Stimulated activated CD4-positive, alpha-beta T cell treated with anti-CD3 and anti-CD28 coated beads, Interleukin-2, amount 100 ng/mL, for 24 hours (primary cell): ENCODE results near the gene HYAL1.

Experiments used
- DNase-seq, 2 donors: peaks; one replicate each; pipeline ENCODE4 v3.0.0-alpha.2; 2020

HYAL1 gene

GRCh38 chr3:50303013-50303815, at the start of gene HYAL1:
TSS of gene HYAL1 (minus strand) at chr3:50303574. CDS start at chr3:50302956, 618 bp downstream.
- DNase-seq, result no peak

DNA sequence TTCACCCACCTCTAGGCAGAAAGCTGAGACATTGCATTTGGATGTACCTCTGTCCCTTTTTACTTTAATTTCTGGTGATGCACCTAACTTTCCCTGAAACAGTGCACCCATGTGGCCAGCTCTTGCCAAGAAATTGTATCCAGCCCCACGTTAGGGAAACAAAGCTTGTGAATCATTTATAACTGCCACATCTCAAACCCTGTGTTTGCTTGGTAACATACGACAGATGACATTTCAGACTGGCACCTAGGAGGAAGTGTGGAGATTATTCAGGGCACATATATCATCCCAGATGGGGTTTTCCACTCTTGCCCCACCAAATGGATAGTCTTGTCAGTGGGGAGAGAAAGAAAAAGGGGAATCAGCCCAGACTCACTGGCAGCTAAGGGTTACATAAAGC, 49.4 kb upstream of the HYAL1 start:
- DNase-seq, result no peak

GRCh38 chr3:50351323-50351697, 47.9 kb upstream of the HYAL1 start:
- DNase-seq, result no peak

DNA sequence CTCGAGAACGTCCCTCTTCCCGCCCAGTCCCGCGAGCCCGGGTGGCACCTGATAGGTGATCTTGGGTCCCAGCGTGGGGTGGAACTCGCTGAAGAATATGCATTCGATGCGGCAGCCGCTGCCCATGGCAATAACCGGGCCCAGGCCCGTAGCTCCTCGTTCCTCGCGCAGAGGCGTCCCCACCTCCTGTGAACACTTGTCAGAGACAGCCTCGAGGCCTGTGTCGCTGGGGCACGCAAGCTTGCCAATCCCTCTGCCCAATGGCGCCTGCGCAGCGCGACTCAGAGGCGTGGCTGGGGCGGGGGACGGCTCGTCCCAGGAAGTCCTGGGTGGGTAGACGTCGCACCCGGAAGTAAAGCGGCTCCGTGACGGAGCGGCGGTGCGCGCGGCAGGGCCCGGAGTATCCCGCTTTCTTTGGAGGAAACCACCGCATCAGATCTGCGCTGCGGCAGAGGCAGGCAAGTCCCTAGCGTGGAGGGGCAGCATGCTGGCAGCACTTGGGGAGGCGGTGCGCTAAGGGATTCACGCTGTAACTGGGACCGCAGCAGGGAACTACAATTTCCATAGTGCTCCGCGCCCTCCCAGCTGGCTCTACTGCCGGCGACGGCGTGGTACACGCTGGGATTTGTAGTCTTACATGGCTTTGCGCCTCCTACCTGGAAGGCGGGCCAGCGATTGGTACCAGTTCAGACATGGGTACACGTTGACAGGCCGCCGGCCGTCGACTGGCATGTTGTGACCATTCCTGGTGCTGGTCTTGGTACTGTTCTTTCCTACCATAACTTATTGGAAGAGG, 47.4 kb upstream of the HYAL1 start, which contains the start of the genes CYB561D2 and NPRL2:
Gene CYB561D2 (plus strand): TSS at position 336 of the 796 bp plus-strand sequence. CDS start 572 bp downstream, outside the sequence.
Gene NPRL2 (minus strand): TSS at position 249 of the 796 bp plus-strand sequence. CDS start 123 bp downstream, at position 126.
- DNase-seq, result peak; percentile 99

GRCh38 chr3:50350213-50350526, 46.8 kb upstream of the HYAL1 start:
- no peak for DNase-seq

GRCh38 chr3:50347187-50347813, 43.9 kb upstream of the HYAL1 start:
- DNase-seq, result peak; percentile 76 to 77

DNA sequence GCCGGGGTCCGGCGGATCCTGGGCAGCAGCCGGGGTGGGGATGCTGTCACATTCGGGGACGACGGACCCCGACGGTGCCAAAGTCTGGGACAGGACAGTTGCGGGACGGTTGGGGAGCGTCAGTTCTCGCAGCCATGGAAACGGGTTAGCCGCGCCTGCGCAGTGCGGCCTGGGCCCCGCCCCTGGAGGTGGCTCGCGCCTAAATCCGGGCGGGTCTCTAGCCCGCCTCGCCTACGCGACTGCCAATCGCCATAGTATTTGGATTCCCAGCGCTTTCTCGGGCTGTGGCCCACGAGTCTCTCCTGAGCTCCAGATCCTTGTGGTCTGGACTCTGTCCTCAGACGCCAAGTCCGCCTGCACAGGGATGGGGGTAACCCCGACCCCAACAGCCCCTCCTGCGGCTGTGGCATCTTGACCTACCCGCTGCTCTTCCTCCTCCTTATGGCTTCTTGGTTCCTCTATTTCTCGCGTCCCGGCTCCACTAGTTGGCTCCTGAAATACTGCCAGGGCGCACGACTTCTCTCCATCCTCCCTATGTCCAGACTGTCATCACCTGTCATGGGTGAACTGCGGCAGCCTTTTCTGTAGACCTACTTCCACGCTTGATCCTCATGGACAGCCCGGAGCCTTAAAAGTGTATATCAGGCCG, 42.3 kb upstream of the HYAL1 start, which contains the start of gene ZMYND10:
Gene ZMYND10 (minus strand): TSS at position 147 of the 649 bp plus-strand sequence. CDS start 153 bp downstream, outside the sequence.
- DNase-seq, result peak; percentile 76 to 87

DNA sequence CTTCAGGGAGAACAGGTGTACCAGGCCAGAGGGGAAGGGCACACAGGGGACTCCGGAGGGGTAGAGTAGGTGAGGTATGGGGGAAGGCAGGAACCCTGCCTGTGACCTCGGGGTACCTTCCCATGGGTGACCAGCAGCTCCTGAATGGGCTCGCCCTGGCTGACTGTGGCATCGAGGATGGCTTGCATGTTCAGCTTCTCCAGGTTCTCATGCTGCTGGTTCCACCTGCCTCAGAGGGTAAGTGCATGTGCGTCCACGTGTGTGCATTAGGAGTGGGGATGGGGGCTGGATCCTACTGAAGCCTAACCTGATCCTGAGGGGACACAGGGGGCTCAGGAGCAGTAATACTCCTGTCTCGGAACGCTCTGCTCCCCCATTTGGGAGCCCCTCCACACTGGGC, 41.6 kb upstream of the HYAL1 start:
- DNase-seq, result no peak

GRCh38 chr3:50342813-50343633, 39.6 kb upstream of the HYAL1 start:
- no peak for DNase-seq

DNA sequence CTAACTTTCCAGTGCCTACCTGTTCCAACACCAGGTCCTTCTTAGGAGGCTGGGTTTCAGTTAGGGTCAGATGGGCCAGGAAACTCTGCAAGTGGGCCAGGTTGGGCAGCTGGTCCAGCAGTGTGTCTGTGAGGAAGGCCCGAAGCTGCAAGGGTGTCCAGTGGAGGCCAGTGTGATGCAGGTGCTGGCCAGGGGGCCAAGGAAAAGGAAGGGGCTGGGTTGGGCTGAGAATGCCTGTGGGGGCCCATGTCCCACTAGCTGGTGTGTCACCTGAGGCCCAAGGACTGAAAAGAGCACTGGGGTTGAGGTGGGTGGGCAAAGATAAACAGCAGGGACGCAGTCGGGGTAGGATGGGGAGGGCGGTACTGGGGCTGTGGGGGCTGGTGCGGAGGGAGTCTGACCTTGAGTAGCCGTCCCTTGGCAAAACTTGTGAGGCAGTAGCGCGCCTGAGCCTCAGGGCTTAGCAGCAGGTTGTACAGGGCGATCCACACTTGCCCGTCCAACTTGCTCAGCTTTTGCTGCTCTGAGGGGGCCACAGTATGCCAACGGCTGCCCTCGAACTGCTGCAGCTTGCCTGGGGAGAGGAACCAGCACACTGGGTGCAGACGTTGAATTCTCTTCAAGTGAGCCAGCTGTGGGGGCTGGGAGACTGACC, 38.7 kb upstream of the HYAL1 start:
- no peak for DNase-seq

DNA sequence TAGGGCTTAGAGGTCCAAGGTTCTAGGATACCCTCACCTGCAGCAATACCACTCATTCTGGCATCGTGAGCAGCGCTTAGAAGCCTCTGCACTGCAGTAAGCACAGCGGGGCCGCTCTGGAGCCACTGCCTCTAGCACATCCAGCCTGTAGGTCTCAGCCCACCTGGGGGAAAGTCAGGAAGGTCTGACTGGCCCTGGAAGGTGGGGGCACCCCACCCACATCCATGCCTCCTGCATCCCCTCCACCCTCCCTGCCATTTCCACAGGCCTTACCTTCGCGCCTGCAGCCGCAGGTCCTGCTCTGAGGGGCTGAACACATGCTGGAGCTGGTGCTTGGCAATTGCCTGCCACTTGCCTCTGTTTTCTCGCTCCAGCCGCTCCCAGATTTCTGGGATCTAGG, 38.2 kb upstream of the HYAL1 start:
- no peak for DNase-seq

DNA sequence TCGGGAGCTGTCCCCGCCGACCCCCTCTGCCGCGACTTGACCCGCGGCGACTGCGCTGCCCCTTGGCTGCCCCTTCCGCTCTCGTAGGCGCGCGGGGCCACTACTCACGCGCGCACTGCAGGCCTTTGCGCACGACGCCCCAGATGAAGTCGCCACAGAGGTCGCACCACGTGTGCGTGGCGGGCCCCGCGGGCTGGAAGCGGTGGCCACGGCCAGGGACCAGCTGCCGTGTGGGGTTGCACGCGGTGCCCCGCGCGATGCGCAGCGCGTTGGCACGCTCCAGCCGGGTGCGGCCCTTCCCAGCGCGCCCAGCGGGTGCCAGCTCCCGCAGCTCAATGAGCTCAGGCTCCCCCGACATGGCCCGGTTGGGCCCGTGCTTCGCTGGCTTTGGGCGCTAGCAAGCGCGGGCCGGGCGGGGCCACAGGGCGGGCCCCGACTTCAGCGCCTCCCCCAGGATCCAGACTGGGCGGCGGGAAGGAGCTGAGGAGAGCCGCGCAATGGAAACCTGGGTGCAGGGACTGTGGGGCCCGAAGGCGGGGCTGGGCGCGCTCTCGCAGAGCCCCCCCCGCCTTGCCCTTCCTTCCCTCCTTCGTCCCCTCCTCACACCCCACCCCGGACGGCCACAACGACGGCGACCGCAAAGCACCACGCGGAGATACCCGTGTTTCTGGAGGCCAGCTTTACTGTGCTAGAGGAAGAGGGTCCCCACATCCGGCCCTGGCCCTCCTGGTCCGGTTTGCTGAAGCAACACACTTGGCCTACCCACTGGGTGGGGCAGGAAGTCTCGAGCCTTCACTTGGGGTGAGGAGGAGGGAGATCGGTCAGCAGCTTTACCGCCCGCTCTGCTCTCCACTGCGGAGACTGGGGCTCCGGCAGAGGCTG, 37.3 kb upstream of the HYAL1 start, which contains the start of gene RASSF1:
Gene RASSF1 (minus strand): TSS at position 389 of the 882 bp plus-strand sequence. CDS start 31 bp downstream, at position 358.
- DNase-seq, result peak; percentile 69 to 84

- no peak for DNase-seq
These were observed 36.7 kb upstream of the HYAL1 start for GRCh38 chr3:50340147-50340447.

GRCh38 chr3:50339485-50340146, 36.2 kb upstream of the HYAL1 start:
- DNase-seq, result no peak

GRCh38 chr3:50338965-50339364, 35.6 kb upstream of the HYAL1 start:
- no peak for DNase-seq

DNA sequence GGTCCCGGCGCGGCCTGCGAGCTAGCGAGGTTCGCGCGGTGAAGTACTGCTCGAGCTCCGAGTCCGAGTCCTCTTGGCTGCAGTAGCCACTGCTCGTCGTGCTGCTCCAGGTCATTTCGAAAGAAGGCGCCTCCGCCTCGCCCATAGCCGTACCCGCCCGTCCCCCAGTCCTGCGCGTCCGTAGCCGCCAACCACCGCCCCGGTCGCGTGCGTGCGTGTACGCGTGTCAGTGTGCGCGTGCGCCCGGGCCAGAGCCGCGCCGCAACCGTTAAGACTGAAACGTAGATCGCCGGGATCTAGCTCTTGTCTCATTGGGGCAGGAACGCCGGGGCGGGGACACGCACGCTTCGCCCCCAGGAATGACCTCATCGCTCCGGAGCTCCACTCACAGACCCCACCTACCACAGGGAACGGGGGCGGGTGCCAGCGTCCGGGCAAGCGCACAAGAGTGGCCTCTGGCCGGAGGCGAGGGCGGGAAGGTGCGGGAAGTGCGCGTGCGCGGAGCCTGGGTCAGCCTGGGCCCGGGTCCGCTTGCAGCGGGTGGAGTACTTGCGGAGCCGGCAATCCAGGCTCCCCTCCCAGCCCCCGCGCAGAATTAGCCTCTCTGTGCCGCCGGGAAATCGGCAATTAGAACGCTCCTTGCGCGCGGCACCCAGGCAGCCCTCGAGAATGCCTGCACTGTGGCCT, 33.9 kb upstream of the HYAL1 start:
- peak; percentile 97 to 98 for DNase-seq

- no peak for DNase-seq
These were observed 33.2 kb upstream of the HYAL1 start for GRCh38 chr3:50336452-50337174.

DNA sequence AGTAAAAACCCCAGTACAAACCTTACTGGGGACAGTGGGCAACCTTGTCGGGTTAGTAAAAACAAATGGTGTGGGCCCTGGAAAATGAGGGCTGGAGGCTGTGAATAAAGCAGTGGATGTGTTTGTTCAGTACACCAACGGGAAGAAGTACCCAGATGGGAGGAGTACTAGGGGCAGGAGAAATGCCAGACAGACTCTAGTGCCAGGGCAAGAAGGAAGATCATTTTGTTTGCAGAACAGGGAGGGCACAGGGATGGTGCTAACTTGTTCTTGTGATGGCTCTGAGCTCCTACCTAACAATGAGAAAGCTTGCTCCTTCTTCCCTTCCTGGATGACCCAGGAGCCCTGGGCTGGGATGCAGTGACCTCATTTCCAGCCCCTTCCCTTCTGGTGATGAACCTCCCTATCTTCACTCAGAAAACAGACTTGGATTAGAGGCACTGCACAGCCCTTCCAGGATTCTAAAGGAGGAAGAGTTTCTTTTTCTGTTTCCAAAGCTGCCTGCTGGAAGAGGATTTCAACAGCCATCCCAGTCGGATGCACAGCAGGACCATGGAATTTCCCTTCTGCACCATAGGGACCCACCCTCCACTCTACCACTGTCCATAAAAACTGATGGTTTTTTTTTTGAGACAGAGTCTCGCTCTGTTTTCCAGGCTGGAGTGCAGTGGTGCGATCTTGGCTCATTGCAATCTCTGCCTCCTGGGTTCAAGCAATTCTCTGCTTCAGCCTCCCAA, 31.1 kb upstream of the HYAL1 start:
- DNase-seq, result no peak
